ENCODE data around the gene ERBB4.

GRCh38 chr2:211404098-211404497 is 1134.5 kb downstream of the ERBB4 start:
- no peak for TF ChIP-seq CTCF (IDR thresholded peaks at IDR 0.05)
- TF ChIP-seq RAD21 (conservative IDR thresholded peaks at IDR 0.05 in 1 of 2, IDR thresholded peaks at IDR 0.05 in 1 of 2) = no peak
- no peak for TF ChIP-seq REST (IDR thresholded peaks at IDR 0.05)
